Measurements from ENCODE around the gene CENPP.

DNA sequence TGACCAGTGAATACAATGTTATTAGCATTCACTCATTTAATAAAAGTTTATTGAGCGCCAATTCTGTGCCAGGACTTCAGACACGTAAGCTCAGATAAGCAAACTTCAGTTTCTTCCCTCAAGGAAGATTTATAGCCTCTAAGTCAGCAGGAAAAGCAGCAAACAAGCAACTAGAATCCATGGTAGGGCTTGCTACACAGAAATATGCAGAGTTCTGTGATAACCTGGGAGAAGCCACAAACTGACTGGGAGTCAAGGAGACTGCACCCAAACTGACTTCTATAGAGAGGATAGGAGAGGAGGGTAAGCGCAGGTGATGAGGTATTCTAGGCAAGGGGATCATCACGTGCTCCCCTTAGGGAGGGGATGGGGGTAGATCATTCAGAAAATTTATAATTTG is 80.1 kb downstream of the CENPP start:
- TF ChIP-seq, protein P1, sequence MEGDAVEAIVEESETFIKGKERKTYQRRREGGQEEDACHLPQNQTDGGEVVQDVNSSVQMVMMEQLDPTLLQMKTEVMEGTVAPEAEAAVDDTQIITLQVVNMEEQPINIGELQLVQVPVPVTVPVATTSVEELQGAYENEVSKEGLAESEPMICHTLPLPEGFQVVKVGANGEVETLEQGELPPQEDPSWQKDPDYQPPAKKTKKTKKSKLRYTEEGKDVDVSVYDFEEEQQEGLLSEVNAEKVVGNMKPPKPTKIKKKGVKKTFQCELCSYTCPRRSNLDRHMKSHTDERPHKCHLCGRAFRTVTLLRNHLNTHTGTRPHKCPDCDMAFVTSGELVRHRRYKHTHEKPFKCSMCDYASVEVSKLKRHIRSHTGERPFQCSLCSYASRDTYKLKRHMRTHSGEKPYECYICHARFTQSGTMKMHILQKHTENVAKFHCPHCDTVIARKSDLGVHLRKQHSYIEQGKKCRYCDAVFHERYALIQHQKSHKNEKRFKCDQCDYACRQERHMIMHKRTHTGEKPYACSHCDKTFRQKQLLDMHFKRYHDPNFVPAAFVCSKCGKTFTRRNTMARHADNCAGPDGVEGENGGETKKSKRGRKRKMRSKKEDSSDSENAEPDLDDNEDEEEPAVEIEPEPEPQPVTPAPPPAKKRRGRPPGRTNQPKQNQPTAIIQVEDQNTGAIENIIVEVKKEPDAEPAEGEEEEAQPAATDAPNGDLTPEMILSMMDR (IDR thresholded peaks at IDR 0.05): no peak
- TF ChIP-seq POLR2AphosphoS5 (IDR thresholded peaks at IDR 0.05) (no peak), EP300 (IDR thresholded peaks at IDR 0.05) (no peak), POLR2A (IDR thresholded peaks at IDR 0.05) (no peak)

All from gastroesophageal sphincter (tissue), 3 donors.